BLaER1 (cell line): ENCODE measurements around the gene C19orf12.

Source experiments
- H3K27ac ChIP-seq: shearing (Covaris generic); formaldehyde crosslinking; 2 replicates; pipeline ENCODE4 v1.8.1; 2022
- H3K27me3 ChIP-seq: shearing (Covaris generic); formaldehyde crosslinking; 2 replicates; pipeline ENCODE4 v1.8.1; 2022
- H3K36me3 ChIP-seq: shearing (Covaris generic); formaldehyde crosslinking; 2 replicates; pipeline ENCODE4 v1.8.1; 2022
- H3K4me1 ChIP-seq: shearing (Covaris generic); formaldehyde crosslinking; 2 replicates; pipeline ENCODE4 v1.8.1; 2022
- H3K4me2 ChIP-seq: shearing (Covaris generic); formaldehyde crosslinking; 2 replicates; pipeline ENCODE4 v1.8.1; 2022
- H3K4me3 ChIP-seq: shearing (Covaris generic); formaldehyde crosslinking; 2 replicates; pipeline ENCODE4 v1.8.1; 2022
- H3K9ac ChIP-seq: shearing (Covaris generic); formaldehyde crosslinking; 2 replicates; pipeline ENCODE4 v1.8.1; 2022
- H3K9me3 ChIP-seq: shearing (Covaris generic); formaldehyde crosslinking; 2 replicates; pipeline ENCODE4 v1.8.1; 2022
- H4K20me1 ChIP-seq: shearing (Covaris generic); formaldehyde crosslinking; 2 replicates; pipeline ENCODE4 v1.8.1; 2022
- Cebpa-rat ChIP-seq: shearing (Covaris generic); IDR thresholded peaks from 2 replicates; pipeline ENCODE4 v1.8.1; 2022

Gene C19orf12

DNA sequence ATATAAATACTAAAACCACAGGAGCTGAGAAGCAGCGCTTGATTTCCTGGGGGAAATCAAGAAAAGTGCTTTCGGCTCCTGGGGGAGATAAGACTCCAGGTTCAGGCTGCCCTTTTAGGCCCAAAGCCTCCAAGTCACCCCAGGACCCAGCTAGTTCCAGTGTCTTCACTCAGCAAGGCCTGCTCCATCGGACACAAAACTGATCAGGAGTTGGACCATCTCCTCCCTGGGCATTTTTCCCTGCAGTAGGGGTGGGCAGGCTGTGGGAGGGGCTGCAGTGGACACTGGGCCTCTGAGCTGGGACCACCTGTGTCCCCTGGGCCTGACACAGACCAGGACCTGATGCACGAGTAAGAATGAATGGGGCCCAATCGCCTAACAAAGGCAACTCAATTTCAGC is 15.2 kb downstream of the C19orf12 start:
- Histone ChIP-seq H3K36me3 (peaks cover 33% of the 10 kb centered on the region), H3K4me2 (no peak overlapping the region), H4K20me1 (peaks cover 51% of the 10 kb centered on the region), H3K27me3 (no peaks in the 10 kb centered on the region), H3K27ac (peak overlapping the region; percentile 8; the same call in 1 of the 2 replicates), H3K4me3 (no peak overlapping the region), H3K9me3 (peaks cover 5% of the 10 kb centered on the region; the same call in 1 of the 2 replicates), H3K9ac (no peak overlapping the region), H3K4me1 (peaks cover 3% of the 10 kb centered on the region; the same call in 1 of the 2 replicates)
- no peak for TF ChIP-seq Cebpa-rat

DNA sequence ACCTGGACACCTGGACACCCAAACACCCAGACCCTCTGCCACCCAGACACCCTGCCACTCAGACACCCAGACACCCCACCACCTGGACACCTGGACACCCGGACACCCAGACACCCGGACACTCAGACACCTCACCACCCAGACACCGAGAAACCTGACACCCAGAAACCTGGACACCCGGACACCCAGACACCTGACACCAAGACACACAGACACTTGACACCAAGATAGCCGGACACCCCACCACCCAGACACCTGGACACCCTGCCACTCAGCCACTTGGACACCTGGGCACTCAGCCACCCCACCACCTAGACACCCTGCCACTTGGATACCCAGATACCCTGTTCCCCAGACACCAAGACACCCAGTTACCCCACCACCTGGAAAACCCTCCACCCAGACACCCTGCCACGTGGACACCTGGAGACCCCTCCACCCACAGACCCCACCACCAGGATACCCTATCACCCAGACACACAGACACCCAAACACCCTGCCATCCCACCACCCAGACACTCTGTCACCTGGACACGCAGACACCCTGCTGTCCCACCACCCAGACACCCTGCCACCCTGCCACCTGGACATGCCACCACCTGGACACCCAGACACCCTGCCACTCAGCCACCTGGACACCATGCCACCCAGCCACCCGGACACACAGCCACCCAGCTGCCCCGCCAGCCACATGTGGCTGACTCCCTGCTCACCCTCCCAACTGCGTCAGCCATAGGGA is 17.4 kb downstream of the C19orf12 start:
- Histone ChIP-seq H3K9me3 (peaks cover 5% of the 10 kb centered on the region; the same call in 1 of the 2 replicates), H3K4me1 (peaks cover 25% of the 10 kb centered on the region), H3K27me3 (no peaks in the 10 kb centered on the region), H3K4me3 (no peak overlapping the region), H3K27ac (no peak overlapping the region), H4K20me1 (peaks cover 42% of the 10 kb centered on the region), H3K9ac (no peak overlapping the region), H3K36me3 (peaks cover 12% of the 10 kb centered on the region), H3K4me2 (no peak overlapping the region)
- TF ChIP-seq Cebpa-rat, result no peak

DNA sequence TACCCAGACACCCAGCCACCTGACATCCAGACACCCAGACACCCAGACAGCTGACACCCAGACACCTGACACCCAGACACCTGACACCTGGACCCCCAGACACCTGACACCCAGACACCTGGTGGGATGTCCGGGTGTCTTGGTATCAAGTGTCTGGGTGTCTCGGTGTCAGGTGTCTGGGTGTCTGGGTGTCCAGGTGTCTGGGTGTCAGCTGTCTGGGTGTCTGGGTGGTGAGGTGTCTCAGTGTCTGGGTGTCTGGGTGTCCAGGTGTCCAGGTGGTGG is 18.6 kb downstream of the C19orf12 start:
- H3K9me3 ChIP-seq, result peaks cover 5% of the 10 kb centered on the region; the same call in 1 of the 2 replicates
- no peak overlapping the region for H3K4me2 ChIP-seq
- TF ChIP-seq Cebpa-rat, result no peak
- no peak overlapping the region for H3K27ac ChIP-seq
- no peaks in the 10 kb centered on the region for H3K27me3 ChIP-seq
- H3K4me3 ChIP-seq, result no peak overlapping the region
- no peaks in the 10 kb centered on the region for H3K36me3 ChIP-seq
- no peak overlapping the region for H3K9ac ChIP-seq
- H3K4me1 ChIP-seq, result peaks cover 25% of the 10 kb centered on the region
- peaks cover 30% of the 10 kb centered on the region for H4K20me1 ChIP-seq

DNA sequence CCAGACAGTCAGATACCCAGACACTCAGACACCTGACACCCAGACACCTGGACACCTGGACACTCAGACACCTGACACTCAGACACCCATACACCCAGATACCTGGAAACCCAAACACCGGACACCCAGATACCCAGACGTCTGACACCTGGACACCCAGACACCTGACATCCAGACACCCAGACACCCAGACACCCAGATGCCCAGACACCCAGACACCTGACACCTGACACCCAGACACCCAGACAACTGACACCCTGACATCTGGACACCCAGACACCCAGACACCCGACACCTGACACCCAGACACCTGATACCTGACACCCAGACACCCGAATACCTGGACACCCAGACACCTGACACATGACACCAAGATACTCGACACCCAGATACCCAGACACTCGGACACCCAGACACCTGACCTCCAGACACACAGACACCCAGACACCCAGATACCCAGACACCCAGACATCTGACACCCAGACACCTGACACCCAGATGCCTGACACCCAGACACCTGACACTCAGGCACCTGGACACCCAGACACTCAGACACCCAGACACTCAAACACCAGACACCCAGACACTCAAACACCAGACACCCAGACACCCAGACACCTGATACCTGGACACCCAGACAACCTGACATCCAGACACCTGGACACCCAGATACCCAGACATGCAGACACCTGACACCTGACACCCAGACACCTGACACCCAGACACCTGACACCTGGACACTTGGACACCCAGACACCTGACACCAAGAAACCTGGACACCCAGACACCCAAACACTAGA is 19.1 kb downstream of the C19orf12 start:
- peaks cover 7% of the 10 kb centered on the region for H3K9me3 ChIP-seq
- peaks cover 25% of the 10 kb centered on the region for H3K4me1 ChIP-seq
- peaks cover 25% of the 10 kb centered on the region for H4K20me1 ChIP-seq
- TF ChIP-seq Cebpa-rat, result no peak
- no peaks in the 10 kb centered on the region for H3K27me3 ChIP-seq
- no peaks in the 10 kb centered on the region for H3K36me3 ChIP-seq
- H3K27ac ChIP-seq, result no peak overlapping the region
- no peak overlapping the region for H3K4me2 ChIP-seq
- no peak overlapping the region for H3K4me3 ChIP-seq
- no peak overlapping the region for H3K9ac ChIP-seq

DNA sequence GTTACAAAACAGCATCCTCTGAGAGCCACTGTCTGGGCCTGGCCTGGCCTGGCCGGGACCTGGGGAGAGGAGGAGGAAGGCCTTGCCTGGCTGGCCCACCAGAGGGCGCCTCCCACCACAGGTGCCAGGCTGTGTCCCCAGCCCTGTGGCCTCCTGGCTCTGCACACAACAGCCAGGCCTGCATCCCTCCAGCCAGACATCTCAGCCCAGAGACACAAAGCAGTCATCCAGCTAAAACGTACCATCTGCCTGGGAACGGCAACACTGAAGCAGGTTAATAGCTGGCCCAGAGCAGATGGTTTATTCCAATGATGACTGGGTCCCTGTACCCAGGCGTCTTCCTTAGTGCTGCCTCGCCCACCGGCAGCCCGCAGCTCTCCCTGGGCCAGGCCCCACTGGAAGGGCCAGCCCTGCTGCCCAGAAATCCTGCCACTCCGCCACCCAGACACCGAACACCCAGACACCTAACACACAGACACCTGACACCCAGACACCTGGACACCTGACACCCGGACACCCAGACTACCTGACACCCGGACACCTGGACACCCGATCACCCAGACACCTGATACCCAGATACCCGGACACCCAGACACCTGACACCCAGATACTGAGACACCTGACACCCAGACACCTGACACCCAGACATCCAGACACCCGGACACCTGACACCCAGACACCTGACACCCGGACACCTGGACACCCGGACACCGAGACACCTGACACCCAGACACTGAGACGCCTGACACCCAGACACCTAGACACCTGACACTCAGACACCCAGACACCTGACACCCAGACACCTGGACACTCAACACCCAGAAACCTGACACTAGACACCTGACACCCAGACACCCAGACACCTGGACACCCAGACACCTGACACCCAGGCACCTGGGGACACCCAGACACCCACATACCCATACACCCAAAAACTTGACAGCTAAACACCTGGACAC is 20.1 kb downstream of the C19orf12 start:
- Histone ChIP-seq H3K27me3 (no peaks in the 10 kb centered on the region), H3K9ac (no peak overlapping the region), H4K20me1 (peaks cover 17% of the 10 kb centered on the region), H3K4me1 (peaks cover 25% of the 10 kb centered on the region), H3K27ac (no peak overlapping the region), H3K36me3 (peaks cover 6% of the 10 kb centered on the region; the same call in 1 of the 2 replicates), H3K9me3 (peaks cover 17% of the 10 kb centered on the region), H3K4me3 (no peak overlapping the region), H3K4me2 (peak overlapping the region; percentile 29; the same call in 1 of the 2 replicates)
- no peak for TF ChIP-seq Cebpa-rat

DNA sequence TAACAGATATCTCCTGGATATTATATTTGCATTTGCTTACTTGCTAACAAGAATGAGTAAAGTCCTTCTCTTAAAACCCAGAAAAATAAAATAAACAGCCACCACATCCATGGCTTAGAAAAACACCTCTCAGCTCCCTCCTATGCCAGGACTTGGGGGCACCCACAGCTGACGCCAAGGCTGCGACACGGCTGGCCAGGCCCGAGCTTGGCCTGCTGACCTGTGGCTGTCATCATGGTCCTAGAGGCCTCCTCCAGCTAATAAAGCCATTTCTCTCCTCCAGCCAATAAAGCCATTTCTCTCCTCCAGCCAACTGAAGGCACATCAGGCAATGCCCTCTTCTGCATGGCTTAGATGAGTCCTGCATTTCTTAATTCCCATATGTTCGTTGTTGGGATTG is 20.9 kb downstream of the C19orf12 start:
- peaks cover 19% of the 10 kb centered on the region for H3K9me3 ChIP-seq
- H3K4me2 ChIP-seq, result peak overlapping the region; percentile 29; the same call in 1 of the 2 replicates
- peaks cover 25% of the 10 kb centered on the region for H3K4me1 ChIP-seq
- H3K36me3 ChIP-seq, result peaks cover 6% of the 10 kb centered on the region; the same call in 1 of the 2 replicates
- H3K27me3 ChIP-seq, result no peaks in the 10 kb centered on the region
- no peak overlapping the region for H3K27ac ChIP-seq
- H3K4me3 ChIP-seq, result no peak overlapping the region
- H4K20me1 ChIP-seq, result peaks cover 17% of the 10 kb centered on the region
- no peak for TF ChIP-seq Cebpa-rat
- H3K9ac ChIP-seq, result 0 out of 2 replicates have a peak overlapping the region, but pooled peaks have one; percentile 1

DNA sequence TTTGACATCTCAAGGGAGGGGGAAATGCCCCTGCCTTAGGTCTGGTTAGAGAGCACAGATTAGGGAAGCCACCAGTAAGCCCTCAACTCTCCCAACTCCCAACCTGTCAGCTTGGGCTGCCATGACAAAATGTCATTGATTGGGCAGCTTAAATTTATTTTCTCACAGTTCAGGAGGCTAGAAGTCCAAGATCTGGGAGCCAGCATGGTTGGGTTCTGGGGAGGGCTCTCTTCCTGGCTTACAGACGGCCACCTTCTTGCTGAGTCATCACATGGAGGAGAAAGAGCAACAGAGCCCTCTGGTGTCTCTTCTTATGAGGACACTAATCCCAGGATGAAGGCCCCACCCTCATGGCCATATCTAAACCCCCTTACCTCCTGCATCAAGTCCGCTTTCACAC is 24.2 kb downstream of the C19orf12 start:
- H4K20me1 ChIP-seq, result peaks cover 17% of the 10 kb centered on the region
- no peak overlapping the region for H3K4me2 ChIP-seq
- no peak overlapping the region for H3K9ac ChIP-seq
- H3K36me3 ChIP-seq, result peaks cover 6% of the 10 kb centered on the region; the same call in 1 of the 2 replicates
- no peak overlapping the region; the same call in 1 of the 2 replicates for H3K27ac ChIP-seq
- H3K4me3 ChIP-seq, result no peak overlapping the region
- TF ChIP-seq Cebpa-rat, result no peak
- peaks cover 18% of the 10 kb centered on the region for H3K9me3 ChIP-seq
- H3K4me1 ChIP-seq, result peaks cover 25% of the 10 kb centered on the region
- no peaks in the 10 kb centered on the region for H3K27me3 ChIP-seq

DNA sequence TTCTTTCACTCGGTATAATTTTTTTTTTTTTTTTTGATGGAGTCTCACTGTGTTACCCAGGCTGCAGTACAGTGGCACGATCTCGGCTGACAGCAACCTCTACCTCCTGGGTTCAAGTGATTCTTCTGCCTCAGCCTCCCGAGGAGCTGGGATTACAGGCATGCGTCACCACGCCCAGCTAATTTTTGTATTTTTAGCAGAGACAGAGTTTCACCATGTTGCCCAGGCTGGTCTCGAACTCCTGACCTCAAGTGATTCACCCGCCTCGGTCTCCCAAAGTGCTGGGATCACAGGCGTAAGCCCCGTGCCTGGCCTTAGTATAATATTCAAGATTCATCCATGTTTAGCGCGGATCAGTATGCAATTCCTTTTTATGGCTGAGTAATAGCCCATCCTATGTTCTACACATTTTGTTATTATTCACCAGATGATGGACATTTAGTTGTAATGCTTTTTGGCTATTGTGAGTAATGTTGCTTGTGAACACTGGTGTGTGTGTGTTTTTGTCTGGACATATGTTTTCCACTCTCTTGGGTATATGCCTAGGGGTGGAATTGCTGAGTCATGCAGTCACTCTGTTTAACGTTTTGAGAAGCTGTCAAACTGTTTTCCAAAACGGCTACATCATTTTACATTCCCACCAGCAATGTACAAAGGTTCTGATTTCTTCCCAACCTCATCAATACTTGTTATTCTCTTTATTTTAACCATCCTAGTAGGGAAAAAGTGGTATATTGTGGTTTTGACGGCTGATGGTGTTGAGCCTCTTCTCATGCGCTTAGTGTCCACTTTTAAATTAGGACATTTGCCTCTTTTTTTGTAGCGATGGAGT is 26.9 kb downstream of the C19orf12 start:
- H3K27ac ChIP-seq, result no peak overlapping the region

More for the DNA sequence above, 26.9 kb downstream of the C19orf12 start:
- no peak overlapping the region for H3K4me2 ChIP-seq
- peaks cover 7% of the 10 kb centered on the region for H3K4me1 ChIP-seq
- H3K27me3 ChIP-seq, result no peaks in the 10 kb centered on the region
- TF ChIP-seq Cebpa-rat, result no peak
- H3K9ac ChIP-seq, result no peak overlapping the region
- H3K4me3 ChIP-seq, result no peak overlapping the region
- peaks cover 6% of the 10 kb centered on the region; the same call in 1 of the 2 replicates for H3K36me3 ChIP-seq
- H4K20me1 ChIP-seq, result no peaks in the 10 kb centered on the region
- H3K9me3 ChIP-seq, result peaks cover 14% of the 10 kb centered on the region
